HG02610 (cell line): ENCODE data around the gene ICE2.

Experiments used
- ATAC-seq: cut with Tn5 transposase; IDR thresholded peaks from one replicate; pipeline ENCODE4 v1.9.1; 2021; ENCODE audit warnings: mild to moderate bottlenecking, moderate library complexity; ENCODE audit not compliant: unreplicated experiment

ICE2 gene

DNA sequence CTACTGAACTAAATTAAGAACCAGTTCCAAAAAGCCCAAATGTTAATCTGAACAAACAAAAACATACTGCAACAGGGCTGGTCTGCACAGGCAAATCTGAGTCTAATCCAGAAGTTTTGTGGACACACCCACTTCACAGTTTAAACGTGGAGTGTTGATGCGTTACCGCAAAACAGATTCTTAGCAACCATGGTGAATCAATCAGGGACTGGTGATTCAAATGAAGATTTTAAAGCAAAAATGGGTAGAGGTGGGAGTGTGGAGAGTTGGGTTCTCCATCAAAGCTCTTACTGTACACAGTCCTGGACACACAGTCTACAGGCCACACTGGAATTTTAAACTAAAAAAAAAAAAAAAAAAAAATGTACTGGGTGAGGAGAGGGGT, 86.3 kb downstream of the ICE2 start:
- ATAC-seq, result no peak

DNA sequence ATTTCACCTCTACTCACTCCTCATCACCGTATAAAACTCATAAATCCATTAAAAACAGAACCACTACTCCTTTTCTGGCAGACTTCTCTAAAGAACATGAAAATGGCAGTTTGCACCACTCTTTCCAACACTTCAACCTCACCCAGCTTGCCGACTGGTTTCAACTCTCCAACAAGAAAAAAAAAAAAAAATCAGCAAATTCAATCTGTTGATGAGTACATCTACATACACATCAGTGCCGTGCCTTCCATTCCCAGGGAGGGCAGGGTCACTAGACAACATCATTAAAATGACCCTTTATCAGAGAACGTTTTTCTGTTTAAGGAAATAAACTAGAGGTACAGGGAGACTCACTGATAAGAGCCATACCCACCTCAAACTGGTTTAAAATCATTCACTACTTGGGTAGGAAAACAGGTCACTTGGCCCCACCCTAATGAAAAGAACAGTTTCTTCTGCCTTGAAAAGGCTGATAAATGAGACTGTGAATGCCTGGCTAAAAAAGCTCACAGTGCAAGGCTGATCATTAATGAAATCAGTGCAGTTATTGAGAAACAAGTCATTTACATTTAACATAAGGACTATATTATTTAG, 87.1 kb downstream of the ICE2 start:
- ATAC-seq, result no peak

DNA sequence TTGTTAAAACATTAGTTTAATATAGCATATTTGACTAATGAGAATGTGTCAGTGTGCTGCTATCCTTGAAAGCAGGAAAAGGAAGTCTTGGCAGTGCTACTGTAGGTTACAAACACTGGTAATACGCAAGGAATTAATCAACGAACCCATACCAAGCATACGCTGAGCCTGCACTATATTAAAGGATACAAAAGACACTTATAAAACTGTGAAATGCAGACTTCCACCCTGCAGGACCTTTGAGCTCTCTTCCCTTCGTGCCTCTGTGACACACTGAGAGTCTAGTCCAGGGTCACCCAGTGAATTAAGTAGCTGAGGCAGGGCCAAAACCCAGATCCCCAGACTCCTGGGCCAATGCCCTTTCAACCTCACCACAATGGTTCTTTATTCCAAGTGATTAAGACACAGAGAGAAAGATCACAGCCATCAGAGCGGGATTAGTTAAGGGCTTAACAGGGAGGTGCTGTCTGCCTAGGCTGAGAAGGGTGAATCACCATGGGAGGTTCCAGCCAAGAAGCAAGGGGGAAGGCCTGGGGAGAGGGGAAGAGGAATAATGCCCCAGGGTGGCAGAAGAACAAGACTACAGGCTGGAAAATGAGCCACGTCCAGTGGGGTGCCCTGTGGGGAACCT, 88.0 kb downstream of the ICE2 start:
- ATAC-seq, result no peak

DNA sequence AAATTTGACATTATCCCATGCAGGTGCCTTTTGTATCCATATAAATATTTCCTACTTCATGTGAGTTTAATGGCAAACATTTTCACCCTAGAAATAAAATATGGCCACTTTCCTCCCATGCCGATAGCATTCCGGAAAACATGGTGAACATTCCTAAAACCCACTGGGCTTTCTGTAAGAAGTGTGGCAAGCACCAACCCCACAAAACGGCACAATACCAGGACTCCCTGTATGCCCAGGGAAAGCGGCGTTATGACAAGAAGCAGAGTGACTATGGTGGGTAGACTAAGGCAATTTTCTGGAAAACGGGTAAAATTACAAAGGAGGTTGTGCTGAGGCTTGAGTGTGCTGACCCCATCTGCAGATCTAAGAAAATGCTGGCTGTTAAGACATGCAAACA, 88.7 kb downstream of the ICE2 start:
- no peak for ATAC-seq

DNA sequence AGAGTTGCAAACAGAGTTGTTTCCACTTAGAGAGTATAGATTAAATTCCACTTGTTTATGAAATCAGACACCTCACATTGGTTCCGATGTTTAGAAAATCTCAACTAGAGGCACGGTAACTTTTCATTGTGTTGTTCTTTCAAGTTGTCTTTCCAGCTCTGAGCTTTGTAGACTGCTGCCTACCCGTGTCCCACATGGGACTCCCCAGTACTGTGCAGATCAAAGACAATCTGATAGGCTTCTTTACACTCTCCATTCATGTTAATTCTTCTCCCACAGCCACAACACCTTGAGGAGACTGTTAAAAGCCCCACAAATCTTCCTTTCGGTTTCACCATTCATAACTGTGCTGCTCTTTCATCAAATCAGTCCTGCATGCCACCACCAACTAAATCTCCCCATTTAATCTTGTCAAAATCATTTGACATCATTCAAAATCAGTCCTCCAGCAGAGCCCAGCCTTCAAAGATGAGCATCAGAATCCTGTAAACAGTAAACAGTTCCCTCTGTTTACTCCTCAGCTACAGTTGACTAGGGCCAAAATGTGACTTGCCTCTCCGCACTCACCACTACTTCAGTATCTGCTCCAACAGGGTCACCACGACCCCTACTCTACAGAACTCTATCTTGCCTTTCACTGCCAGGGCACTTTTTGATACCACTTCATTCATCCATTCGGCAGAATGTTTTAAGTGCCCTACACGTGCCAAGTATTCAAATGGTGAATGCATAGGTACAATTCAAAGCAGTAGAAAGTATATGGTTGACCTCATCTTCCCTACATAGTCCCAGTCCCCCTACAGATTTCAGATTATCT, 89.5 kb downstream of the ICE2 start:
- peak; percentile 90 for ATAC-seq

DNA sequence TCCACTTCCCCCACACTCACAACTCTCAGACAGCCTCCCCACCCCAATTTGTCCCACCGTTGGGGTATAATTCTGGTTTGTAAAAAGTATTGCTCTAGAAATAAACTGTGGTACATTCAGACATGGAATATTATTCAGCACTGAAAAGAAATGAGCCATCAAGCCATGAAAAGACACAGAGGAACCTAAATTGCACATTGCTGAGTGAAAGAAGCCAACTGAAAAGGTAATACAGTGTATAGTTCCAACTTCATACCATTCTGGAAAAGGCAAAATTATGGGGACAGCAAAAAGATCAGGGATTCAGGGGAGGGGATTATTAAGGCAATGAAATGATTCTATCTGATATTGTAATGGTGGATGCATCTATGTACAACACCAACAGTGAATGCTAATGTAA, 91.6 kb downstream of the ICE2 start:
- no peak for ATAC-seq

DNA sequence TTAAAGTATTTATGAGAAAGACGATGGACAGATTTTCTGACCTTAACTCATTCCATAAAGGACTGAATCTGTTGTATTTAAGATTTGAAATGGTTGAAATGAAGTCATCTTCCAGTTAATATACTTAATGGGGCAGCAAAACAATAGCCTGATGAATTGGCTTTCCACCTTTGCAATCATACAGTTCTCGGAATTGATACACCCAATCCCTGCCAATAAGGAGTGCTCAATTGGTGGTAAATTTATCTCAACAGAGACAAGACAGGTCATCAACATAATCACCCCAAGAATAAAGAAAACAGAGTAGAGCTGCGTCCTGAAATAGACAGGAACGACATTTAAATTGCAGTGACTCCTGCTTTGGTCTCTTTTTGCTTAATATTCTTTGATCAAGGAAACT, 92.3 kb downstream of the ICE2 start:
- no peak for ATAC-seq

DNA sequence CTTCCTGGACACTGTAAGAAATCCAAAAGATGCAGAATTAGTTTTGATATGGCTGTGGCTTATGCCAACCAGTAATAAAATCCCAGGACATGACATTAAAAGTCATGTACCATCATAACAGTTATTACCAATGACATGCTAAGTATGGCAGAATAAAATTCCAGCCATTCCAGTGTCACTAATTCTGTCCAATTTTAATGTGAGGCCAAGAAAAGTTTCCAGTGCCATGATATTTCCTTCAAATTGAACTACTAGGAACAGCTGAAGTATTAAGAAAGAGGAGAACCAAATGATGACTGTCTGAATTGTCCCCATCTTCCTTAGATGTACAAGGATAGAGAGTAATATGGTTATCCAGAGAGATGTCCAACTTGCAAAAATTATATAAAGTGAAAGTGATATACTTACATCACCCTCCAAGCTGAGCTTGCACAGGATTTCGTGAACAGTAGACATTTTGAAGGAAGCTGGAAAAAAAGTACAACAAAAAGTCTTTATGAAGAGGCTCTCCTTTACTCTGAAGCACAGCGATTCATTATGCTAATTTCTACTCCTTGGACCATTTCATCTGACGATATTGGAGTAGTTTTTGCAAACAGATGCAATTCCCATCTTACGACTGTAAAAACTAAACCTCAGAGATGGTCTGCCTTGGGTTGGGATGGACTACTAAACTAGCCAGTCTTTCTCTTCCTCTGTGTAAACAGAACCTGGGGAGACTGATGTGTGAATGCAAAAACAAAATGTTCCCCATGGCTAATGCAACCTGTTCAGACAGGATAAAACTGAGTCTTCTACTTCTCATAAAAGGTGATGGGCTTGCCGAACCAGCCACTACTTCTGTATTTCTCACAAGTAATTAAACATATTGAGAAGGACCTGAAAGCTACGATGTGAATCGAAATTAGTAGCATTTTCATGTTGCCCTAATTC, 93.1 kb downstream of the ICE2 start:
- no peak for ATAC-seq

DNA sequence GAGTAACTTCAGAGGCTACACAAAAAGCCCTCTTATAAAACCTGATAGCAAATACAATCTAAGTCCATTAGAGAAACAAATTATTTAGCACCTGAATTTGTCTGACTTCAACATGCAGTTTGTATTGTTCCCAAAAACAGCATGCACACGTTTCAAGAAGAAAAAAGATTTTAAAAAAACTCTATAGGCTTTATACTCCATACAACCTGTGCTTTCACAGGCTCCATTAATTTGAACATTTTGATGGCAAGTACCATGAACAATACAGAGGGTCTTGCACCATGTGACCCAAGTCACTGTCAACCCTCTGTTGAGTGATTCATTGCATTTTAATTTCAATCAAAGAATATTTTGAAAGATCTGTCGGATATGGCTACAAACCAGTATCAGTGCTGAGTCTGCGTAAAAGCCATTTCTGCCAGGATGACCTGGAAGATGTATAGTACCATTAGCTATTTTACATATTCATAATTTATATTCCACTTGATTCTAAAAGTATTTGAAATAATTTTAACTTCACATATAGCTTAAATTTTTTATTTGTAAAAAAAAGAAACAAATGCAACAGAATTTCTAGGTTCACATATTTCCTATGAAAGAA, 94.3 kb downstream of the ICE2 start:
- ATAC-seq, result no peak

DNA sequence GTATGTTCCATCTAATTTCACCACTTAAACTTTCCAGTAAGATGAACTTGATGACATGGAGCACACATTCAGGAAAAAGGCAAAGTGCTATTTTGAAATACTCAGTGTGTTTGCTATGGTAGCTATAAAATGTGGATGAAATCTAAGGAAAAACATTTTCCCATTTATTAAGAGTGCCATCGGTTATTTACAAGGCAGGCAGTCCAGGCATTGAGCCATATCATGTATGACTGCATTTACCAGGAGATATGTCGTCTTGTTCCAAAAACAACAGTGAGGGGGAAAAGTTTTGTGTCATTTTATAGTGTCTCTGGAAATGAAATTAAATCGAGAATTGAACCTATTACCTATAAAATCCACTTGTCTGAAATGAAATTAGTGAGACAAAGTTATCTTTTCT, 94.9 kb downstream of the ICE2 start:
- ATAC-seq, result no peak

DNA sequence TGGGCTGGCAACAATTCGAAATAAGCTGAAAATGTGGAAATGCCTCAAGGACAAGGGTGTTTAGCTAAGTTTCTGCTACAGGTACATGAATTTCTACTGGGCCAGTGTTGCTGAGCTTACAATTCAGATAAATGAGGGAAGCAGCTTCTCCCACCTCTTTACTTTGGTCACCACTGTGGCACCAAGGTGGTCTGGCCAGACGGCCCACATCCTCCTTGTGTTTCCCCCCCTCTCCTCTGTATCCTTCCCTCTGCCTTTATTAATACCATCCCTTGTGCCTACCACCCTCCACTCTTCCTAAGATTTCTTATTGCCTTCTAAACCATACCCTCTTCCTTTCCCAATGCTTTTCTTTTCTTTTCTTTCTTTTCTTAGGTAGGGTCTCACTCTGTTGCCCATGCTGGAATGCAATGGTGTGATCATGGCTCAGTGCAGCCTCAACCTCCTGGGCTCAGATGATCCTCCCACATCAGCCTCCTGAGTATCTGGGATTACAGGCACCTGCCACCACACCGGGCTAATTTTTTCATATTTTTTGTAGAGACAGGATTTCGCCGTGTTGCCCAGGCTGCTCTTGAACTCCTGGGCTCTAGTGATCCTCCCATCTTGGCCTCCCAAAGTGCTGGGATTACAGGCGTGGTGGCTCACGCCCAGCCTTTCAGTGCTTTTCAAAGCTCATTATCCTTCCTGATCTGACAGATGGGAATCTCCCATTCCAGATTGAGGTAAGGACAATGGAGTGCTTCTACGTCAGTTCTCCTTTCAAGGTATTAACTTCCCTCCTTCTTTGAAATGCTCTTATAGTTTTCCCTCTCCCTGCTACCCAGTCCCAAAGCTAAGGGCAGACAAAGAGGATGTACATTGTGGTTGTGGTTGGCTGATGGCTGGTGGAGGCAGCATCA, 95.9 kb downstream of the ICE2 start:
- no peak for ATAC-seq

DNA sequence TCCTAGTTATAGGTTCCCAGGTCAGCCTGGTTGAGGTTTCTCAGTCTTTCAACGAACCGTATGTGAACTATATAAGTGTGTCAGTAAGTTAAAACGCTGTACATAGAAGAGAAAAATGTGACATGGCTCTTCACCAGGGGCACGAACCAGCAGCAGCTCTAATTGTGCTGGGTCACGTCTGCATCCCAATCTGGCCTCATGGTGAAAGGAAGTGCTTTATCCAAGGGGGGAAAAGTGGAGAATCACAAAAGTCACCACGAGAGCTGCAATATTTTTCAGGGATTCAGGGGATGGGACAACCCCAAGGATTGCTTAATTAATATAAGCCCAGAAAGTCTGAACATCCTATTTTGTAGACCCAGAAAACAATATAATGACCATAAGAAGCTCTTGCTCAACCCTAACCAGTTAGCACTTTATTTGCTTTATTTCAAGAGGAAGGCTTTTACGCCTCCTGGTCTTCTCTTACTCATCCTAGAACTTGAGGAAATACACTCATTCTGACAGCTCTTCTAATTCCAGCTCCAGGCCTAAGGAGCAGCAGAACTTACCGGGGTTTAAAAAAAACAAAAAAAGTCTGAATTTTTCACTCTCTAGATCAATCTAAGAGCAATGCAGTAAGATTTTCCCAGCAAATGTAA, 97.7 kb downstream of the ICE2 start:
- no peak for ATAC-seq

DNA sequence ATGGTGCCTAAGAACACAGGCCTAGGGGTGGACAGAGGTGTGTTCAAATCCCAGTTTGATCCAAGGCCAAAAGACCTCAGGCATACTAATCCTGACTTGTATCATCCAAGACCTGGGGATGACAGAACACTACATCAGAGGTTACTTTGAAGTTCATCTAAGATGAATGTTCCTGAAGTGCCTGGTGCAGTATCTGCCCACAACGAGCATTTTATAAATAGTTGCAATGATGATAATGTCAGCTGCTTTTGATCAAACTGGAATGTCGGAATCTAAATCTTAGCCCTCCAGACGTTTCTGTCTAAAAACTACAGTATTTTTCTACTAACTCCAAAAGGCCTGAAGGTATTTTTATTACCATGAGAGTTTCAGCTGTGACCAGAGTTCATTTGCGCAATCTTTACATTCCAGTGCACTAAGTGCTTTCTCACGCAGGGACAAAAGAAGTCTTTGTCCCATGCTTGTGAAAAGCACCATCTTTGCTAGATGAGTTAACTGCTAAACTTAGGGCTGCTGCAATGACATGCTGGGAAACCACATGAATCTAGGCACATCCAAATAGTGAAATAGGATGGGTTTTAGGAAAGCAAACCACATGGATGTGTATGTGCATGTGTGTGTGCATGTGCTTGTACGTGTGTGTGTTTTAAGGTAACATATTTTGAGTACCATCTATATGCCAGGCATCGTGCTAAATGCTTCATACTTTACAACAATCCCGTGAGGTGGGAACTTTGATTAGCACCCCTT, 99.2 kb downstream of the ICE2 start:
- ATAC-seq, result no peak

DNA sequence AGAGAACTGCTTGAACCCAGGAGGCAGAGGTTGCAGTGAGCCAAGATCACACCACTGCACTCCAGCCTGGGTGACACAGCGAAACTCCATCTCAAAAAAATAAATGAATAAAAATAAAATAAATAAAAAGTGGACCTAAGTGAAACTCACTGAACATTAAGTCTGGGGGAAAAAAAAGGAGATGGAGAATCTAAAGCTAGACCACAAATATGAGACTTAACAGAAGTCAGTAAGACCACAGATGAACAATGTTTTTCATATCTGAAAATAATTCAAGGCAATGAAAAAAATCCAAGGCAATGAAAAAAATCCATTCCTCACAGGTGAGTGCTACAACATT, 99.8 kb downstream of the ICE2 start:
- ATAC-seq, result no peak

DNA sequence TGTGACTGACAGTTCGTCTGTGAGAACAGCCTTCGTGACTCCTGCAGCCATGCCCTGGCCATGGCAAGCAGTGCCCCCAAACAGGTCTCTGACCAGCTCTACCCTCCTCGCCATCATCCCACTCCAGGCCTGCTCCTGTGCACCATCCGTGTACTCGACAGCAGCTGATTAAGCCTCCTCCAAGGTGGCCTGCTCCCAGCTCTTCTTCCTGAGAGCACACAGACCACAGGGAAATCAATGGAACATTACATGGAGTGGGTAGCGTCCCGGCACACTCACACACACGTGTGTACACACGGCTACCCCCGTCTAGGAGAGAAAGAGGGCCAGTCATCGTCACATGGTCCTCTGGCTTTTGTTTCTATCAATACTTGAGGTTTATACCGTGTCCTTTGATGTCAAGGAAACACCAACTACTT, 102.3 kb downstream of the ICE2 start:
- ATAC-seq, result no peak

DNA sequence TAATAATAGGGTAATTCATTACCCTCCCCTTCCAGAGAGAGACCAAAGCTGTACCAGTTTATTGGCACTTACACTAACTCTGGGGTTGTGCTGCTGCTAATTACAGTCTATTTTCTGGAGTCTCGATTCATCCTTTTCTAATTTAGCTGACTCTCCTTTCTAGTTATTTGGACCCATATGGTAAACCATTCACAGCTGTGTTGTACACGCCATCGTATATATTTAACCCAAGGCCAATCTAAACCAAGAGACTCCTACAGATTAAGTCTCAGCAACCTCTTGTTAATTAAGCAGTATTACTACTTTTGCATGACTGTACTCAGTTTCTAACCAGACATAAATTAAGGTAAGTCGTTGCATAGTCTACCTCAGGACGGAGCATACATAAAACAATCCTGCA, 103.6 kb downstream of the ICE2 start:
- no peak for ATAC-seq

DNA sequence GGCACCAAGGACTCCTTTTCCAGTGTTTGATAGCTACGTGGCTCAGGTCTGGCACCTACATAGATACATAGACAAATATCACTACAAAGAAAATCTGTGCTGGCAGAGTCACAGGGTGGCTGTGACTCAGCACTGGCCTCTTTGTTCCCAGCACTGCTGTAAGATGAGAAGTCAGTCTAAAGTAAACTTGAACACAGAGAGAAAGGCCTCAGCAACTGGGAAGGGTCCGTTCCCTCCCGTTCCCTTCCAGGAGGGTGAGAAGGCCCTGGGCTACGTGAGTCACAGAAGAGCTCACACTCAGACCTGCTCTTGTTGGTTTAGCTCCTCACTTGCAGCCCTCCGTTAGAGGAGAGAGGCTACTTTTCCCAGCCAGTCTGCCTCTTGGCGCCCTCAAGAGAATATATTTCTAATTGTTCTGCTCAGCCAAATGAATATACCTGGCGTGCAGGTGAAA, 104.3 kb downstream of the ICE2 start:
- ATAC-seq, result no peak

DNA sequence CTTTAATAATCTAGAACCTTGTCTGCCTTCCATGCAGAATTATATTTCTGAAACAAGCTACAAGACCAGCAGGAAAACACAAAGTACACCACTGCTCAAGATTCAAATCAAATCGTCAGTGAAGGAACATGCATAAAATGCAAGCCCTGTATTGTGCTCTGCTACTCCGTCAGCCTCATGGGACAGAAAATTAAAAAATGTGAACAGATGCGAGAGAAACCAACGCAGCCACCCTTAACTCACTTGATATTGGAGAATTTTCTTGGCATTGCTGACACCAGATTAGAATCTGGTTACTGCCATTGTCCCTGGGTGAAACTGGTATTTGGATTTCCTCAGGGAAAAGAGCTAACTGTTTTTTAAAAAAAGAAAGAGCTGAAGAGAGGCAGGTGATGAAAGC, 104.7 kb downstream of the ICE2 start:
- no peak for ATAC-seq

DNA sequence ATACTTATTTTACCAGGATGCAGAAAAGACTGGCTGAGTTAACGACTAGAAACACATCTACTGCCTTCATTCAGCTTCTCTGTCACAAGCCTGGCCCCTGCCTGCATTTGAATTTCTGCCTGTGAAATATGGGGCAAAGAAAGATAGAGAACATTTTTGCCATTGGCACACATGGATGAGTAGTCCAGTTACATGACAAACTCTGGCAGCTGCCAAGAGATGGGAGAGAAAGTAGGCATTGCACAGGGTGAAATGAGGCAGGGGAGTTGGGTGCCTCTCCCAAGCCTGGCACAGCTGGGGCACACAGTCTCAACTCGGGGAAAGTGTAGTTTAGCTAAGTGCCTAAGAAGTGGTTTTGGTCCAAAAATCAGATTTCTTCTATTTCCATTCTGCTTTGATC, 105.2 kb downstream of the ICE2 start:
- no peak for ATAC-seq
